Uterus (tissue), 2 donors: ENCODE results near the gene PTCHD1.

Experiments used
- POLR2A ChIP-seq, 2 donors: fragments of 450-650 bp; IDR thresholded peaks; one replicate each; pipeline ENCODE4 v1.6.1; 2016; ENCODE audit warnings: antibody characterized with exemption in 2 of 2, mild to moderate bottlenecking in 1 of 2, moderate library complexity in 1 of 2
- TF ChIP-seq, protein P1 (sequence below), 4 experiments: fragments of 200-600 bp in 2 of 4; fragments of 450-650 bp in 2 of 4; sonication (generic) in 2 of 4; IDR thresholded peaks; one replicate each; pipeline ENCODE4 v1.5.1; 2016 to 2019; ENCODE audit warnings: antibody characterized with exemption in 4 of 4, mild to moderate bottlenecking in 2 of 4, moderate library complexity in 1 of 4

DNA sequence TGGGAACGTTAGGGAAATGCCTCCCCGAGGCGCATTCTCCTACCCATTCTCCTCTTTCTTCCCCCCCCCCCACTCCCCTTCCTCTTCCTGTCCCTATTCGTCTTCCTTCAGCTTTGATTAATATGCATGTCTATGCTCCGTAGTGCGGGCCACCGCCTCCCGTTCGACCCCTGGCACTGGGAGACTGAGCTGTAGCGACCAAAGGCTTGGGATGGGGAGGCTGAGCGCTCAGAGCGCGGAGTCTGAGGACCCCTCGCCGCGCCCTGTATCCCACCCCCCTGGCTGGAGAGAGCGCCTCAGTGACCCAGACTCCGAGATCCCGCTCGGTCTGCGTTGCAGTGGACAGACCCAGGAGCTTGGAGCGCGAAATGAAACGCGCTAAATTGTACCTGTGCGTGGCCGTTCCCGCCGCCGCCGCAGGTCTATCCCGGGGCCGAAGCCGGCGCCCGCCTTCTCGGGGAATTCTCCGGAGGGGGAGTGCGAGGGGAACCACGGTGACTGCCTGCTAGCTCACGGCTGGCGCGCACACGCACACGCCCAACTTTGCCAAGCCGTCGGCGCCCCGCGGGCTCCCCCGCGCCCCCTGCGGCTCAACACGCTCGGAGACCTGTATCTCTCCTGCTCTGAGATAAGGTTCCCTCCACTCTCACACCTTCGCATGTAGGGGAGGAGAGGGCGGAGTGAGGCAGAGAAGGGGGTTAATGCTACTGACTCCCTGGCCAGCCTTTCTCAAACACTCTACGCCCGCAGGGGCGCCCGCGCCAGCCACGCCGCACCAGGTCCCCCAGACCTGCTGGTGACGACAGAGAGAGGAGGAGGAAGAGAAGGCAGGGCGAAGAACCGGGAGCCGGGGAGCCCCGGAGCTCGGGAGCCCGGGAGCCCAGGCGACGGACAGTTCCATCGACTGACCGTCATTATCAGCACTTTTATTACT, 1.5 kb upstream of the PTCHD1 start:
- TF ChIP-seq, protein P1, sequence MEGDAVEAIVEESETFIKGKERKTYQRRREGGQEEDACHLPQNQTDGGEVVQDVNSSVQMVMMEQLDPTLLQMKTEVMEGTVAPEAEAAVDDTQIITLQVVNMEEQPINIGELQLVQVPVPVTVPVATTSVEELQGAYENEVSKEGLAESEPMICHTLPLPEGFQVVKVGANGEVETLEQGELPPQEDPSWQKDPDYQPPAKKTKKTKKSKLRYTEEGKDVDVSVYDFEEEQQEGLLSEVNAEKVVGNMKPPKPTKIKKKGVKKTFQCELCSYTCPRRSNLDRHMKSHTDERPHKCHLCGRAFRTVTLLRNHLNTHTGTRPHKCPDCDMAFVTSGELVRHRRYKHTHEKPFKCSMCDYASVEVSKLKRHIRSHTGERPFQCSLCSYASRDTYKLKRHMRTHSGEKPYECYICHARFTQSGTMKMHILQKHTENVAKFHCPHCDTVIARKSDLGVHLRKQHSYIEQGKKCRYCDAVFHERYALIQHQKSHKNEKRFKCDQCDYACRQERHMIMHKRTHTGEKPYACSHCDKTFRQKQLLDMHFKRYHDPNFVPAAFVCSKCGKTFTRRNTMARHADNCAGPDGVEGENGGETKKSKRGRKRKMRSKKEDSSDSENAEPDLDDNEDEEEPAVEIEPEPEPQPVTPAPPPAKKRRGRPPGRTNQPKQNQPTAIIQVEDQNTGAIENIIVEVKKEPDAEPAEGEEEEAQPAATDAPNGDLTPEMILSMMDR (IDR thresholded peaks at IDR 0.05): no peak
- no peak for TF ChIP-seq POLR2A (IDR thresholded peaks at IDR 0.05)
